K562 (cell line): Measurements from ENCODE around the gene APOL3. TPM values are rescaled to one million over a fixed set of nuclear protein-coding genes. Genes with fewer than 3 reads are reported as not detected.
A peak's percentile ranks its signal among the peaks of the same experiment; 100 is the strongest.

Experiments
- EHMT2 ChIP-seq: fragments of 450-650 bp; IDR thresholded peaks from 2 replicates; pipeline ENCODE4 v1.6.1; 2018; ENCODE audit warnings: antibody characterized with exemption
- HCFC1 ChIP-seq: IDR thresholded peaks from 2 replicates; pipeline ENCODE4 v1.6.1; 2012; ENCODE audit warnings: low read depth, low read length, improper control_type of control experiment
- SETDB1 ChIP-seq: IDR thresholded peaks from one replicate; pipeline ENCODE4 v1.6.1; 2012; ENCODE audit warnings: low read length, control low read depth, inconsistent platforms
- SMC3 ChIP-seq: conservative IDR thresholded peaks from 2 replicates; pipeline ENCODE4 v1.6.1; 2011; ENCODE audit warnings: low read depth, low read length, improper control_type of control experiment; ENCODE audit not compliant: insufficient read depth
- ZNF134 ChIP-seq: fragments of 250-450 bp; sonication (Bioruptor Pico); conservative IDR thresholded peaks from 2 replicates; pipeline ENCODE4 v1.4.0; 2020
- polyA plus RNA-seq, 8 experiments: library from polyadenylated mRNA; depleted of rRNA in 4 of 8; stranded (reverse) in 5 of 8; unstranded in 3 of 8; fragments of >200 nt; fragmentation: Nextera tagmentation in 2 of 8; fragmentation: Illumina TruSeq in 1 of 8; extraction: Ambion mirVana in 2 of 8; extraction: Trizol in 1 of 8; gene quantifications; 2 replicates each; pipeline versions ENCODE4 v1.2.1 to v1.2.3, GENCODE V29; 2011 to 2014; ENCODE audit warnings: inconsistent platforms in 1 of 8, missing spikeins in 1 of 8
- total RNA-seq, 7 experiments: library from RNA; depleted of rRNA in 6 of 7; stranded (reverse); fragments of >200 nt in 6 of 7; fragmentation: Illumina TruSeq in 2 of 7; extraction: Trizol in 2 of 7; gene quantifications; 2 replicates each; pipeline versions ENCODE4 v1.2.1 to v1.2.3, GENCODE V29; 2011 to 2021; ENCODE audit warnings: low replicate concordance in 1 of 7
- TF ChIP-seq, protein P1 (sequence below): fragments of 250-450 bp; sonication (Bioruptor Pico); IDR thresholded peaks from 2 replicates; pipeline ENCODE4 v1.4.0; 2020
- TF ChIP-seq, protein P2 (sequence below), 3 experiments: IDR thresholded peaks in 2 of 3; conservative IDR thresholded peaks in 1 of 3; 2 replicates each; pipeline ENCODE4 v1.5.1; 2011 to 2012; ENCODE audit warnings: low read length in 3 of 3, mild to moderate bottlenecking in 3 of 3, control low read depth in 2 of 3, improper control_type of control experiment in 1 of 3, inconsistent platforms in 1 of 3, low read depth in 1 of 3, mixed read lengths in 1 of 3, moderate library complexity in 1 of 3; ENCODE audit not compliant: insufficient read depth in 2 of 3

Gene APOL3
- total and polyA plus RNA-seq, 9 of the 15 experiments (the other 6 are each of a cell fraction or from before 2014, with no cell fraction given) = 0.25 to 1.1 (median 0.56) TPM; not detected in 1

GRCh38 chr22:36180038-36180880 lies 19.7 kb upstream of the APOL3 start (continued):
- no peak for TF ChIP-seq SETDB1
- TF ChIP-seq ZNF134 = no peak
- TF ChIP-seq, protein P1, sequence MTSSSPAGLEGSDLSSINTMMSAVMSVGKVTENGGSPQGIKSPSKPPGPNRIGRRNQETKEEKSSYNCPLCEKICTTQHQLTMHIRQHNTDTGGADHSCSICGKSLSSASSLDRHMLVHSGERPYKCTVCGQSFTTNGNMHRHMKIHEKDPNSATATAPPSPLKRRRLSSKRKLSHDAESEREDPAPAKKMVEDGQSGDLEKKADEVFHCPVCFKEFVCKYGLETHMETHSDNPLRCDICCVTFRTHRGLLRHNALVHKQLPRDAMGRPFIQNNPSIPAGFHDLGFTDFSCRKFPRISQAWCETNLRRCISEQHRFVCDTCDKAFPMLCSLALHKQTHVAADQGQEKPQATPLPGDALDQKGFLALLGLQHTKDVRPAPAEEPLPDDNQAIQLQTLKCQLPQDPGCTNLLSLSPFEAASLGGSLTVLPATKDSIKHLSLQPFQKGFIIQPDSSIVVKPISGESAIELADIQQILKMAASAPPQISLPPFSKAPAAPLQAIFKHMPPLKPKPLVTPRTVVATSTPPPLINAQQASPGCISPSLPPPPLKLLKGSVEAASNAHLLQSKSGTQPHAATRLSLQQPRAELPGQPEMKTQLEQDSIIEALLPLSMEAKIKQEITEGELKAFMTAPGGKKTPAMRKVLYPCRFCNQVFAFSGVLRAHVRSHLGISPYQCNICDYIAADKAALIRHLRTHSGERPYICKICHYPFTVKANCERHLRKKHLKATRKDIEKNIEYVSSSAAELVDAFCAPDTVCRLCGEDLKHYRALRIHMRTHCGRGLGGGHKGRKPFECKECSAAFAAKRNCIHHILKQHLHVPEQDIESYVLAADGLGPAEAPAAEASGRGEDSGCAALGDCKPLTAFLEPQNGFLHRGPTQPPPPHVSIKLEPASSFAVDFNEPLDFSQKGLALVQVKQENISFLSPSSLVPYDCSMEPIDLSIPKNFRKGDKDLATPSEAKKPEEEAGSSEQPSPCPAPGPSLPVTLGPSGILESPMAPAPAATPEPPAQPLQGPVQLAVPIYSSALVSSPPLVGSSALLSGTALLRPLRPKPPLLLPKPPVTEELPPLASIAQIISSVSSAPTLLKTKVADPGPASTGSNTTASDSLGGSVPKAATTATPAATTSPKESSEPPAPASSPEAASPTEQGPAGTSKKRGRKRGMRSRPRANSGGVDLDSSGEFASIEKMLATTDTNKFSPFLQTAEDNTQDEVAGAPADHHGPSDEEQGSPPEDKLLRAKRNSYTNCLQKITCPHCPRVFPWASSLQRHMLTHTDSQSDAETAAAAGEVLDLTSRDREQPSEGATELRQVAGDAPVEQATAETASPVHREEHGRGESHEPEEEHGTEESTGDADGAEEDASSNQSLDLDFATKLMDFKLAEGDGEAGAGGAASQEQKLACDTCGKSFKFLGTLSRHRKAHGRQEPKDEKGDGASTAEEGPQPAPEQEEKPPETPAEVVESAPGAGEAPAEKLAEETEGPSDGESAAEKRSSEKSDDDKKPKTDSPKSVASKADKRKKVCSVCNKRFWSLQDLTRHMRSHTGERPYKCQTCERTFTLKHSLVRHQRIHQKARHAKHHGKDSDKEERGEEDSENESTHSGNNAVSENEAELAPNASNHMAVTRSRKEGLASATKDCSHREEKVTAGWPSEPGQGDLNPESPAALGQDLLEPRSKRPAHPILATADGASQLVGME (CRISPR knock-in tag) = no peak
- TF ChIP-seq, protein P2, sequence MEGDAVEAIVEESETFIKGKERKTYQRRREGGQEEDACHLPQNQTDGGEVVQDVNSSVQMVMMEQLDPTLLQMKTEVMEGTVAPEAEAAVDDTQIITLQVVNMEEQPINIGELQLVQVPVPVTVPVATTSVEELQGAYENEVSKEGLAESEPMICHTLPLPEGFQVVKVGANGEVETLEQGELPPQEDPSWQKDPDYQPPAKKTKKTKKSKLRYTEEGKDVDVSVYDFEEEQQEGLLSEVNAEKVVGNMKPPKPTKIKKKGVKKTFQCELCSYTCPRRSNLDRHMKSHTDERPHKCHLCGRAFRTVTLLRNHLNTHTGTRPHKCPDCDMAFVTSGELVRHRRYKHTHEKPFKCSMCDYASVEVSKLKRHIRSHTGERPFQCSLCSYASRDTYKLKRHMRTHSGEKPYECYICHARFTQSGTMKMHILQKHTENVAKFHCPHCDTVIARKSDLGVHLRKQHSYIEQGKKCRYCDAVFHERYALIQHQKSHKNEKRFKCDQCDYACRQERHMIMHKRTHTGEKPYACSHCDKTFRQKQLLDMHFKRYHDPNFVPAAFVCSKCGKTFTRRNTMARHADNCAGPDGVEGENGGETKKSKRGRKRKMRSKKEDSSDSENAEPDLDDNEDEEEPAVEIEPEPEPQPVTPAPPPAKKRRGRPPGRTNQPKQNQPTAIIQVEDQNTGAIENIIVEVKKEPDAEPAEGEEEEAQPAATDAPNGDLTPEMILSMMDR (IDR thresholded peaks at IDR 0.05 in 2 of 3, conservative IDR thresholded peaks at IDR 0.05 in 1 of 3; ENCODE audit: insufficient read depth in 2 of 3, low read depth in 1 of 3, low read length in 3 of 3) = peak; percentile 73 to 84 (median 80)
- peak; percentile 63 for TF ChIP-seq SMC3
- no peak for TF ChIP-seq EHMT2
- no peak for TF ChIP-seq HCFC1
